Measurements from ENCODE around the gene RMP24.
A peak's percentile ranks its signal among the peaks of the same experiment; 100 is the strongest.
"Not testable (repeated sequence)": the region's sequence is repeated elsewhere in the genome, so short reads cannot be mapped to it uniquely, and the experiment has no call there.

RMP24 gene

DNA sequence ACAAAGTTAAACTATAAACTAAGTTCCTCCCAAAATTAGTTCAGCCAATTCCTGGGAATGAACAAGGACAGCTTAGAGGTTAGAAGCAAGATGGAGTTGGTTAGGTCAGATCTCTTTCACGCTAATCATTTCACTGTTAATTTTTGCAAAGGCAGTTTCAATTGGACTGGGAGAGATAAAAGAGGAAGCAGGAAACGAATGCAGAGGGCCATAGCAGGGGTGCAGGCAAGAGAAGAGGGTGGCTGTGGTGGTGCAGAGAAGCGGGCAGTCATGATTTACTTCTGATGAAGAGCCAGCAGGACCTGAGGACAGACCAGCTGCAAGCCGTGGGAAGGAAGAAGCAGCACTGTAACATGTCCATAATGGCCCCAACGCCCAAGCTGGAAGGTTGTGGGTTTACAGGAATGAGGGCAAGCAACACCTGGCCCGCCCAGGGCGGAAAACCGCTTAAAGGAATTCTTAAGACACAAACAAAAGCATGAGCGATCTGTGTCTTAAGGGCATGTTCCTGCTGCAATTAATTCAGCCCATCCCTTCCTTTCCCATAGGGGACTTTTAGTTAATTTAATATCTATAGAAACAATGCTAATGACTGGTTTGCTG is 4.1 kb upstream of the RMP24 start:
- no peak for DNase-seq (ENCODE audit: low read depth, low spot score)

DNA sequence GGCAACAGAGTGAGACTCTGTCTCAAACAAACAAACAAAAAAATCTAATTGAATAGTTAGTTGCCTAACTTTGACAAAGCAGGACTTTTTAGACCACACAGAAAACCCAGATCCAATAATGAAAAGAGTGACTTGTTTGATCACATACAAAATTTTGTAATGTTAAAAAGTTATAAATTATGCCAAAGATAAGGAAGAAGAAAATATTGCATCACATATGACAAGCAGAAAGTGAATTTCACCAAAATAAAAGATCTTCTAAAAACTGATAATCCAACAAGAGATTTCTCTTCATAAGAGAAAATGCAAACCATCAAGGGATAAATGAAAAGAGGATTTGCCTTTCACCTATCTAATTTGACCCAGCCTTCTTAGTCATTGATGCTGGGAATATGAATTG is 2.8 kb upstream of the RMP24 start:
- DNase-seq (ENCODE audit: low read depth, low spot score): no peak

DNA sequence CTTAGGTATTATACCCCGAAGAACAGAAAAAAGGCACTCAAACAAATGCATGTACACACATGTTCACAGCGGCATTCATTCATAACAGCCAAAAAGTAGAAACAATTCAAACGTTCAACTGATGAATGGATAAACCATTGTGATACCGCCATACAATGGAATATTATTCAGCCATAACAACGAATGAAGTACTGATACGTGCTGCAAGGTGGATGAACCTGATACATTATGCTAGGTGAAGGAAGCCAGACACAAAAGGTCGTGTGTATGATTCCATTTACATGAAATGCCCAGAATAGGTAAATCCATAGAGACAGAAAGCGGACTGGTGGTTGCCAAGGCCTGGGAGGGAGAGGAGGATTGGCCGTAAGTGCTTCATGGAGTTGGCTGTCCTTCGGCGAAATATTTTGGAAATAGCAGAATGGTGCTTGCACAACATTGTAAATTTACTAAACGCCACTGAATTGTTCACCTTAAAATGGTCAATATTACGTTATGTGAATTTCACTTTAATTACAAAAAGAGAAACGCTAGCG is 750 bp upstream of the RMP24 start:
- no peak for DNase-seq (ENCODE audit: low read depth, low spot score)

DNA sequence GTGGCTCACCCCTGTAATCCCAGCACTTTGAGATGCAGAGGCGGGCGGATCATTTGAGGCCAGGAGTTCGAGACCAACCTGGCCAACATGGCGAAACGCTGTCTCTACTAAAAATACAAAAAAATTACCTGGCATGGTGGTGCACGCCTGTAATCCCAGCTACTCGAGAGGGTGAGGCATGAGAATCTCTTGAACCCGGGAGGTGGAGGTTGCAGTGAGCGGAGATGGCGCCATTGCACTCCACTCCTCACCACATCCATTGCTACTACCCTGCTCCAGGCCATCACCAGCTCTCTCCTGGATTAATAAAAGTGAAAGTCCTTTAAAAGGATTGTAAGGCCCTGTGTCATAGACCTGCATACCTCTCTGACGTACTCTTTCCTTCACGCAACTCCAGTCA is 1.2 kb downstream of the RMP24 start:
- no peak for DNase-seq (ENCODE audit: low read depth, low spot score)

DNA sequence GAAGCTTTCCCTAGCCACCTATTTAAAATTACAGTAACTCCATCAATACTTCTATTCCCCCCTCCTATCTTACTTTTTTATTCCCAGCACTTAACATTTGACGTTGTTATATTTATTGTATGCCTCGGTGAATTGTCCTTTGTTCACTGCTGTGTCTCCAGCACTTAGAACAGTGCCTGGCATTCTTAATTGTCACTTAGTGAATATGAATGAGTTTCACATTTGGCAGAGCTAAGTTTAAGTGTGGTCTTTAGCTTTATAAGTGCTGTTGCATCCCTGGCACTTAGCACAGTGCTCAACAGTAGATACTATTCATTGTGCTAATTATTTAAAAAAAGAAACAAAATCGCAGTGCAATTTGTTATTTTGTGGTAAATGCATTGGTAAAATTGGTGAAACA is 1.7 kb downstream of the RMP24 start:
- no peak for DNase-seq (ENCODE audit: low read depth, low spot score)

DNA sequence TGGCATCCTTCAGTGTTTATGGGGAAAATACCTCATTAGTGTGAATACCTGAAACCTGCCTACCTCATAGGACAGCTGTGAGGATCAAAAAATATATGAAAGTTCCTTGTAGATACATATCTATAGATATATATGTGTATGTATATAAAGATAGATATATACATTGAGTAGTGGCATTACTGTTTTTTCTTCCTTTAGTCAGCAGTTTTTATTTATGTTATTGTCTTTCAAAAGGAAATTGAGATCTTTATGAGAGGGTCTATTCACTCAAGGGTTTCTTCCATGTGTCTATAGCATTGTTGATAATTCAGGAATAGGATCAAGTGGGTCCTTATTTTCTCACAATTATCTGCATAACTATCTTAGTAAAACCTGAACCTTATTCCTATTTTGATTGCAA is 6.6 kb downstream of the RMP24 start:
- DNase-seq (ENCODE audit: low read depth, low spot score): no peak

DNA sequence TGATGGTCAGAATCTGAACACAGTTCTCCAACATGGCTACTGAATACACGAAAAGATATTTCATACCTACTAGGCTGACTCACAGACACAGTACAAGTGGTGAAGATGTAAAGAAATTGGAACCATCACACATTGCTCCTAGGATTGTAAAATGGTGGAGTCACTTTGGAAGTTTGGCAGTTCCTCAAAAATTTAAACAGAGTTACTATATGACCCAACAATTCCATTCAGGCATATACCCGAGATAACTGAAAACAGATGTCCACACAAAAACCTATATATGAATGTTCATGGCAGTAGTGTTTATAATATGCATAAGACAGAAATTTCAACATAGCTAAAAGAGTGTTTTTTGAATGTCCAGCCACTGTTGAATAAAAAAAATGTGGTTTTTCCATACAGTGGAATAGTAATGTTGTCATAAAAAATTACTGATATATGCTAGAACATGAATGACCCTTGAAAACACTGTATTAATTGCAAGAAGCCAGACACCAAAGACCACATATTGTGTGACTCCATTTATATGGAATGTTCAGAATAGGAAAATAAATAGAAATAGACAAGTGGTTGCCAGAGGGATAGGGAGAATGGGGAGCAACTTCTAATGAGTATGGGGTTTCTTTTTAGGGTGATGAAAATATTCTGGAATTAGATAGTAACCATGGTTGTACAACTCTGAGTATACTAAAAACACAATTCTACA is 10.1 kb downstream of the RMP24 start:
- DNase-seq (ENCODE audit: low read depth, low spot score): peak; percentile 36

DNA sequence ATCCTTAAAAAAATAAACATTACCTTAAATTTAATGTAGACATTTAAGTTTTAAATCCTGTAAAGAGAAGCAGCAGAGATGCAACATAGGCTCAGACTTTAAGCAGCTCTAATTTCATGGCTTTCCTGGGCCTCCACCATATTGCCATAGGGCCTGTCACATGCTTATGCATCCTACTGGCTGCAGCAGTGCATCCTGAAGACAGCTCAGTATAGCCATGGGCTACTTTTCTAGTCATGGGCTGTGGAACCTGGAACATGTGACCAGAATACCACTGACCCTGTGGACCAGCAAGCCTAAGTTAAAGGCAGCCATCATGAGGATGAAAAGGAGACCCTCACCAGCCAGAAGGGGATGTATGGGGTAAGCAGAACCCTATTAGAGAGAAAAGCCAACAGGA is 10.7 kb downstream of the RMP24 start:
- no peak for DNase-seq (ENCODE audit: low read depth, low spot score)

DNA sequence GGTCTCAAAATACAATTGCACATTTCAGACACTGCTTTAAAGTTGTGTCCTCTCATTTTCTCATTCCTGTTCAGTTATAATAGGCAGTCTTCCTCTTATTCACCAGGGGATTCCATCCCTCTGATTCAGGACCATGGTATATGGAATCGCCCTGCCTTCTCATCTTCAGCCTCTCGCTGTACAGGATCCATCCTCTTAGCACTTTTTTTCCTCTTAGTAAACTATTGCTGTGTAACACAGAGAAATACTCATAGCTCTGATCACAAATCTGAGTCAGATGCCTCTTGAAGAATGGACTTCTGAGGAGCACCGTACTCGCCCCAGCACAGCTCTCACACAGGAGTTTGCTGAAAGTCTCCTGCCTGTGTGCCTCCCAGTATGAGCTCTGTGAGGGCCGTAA is 11.3 kb downstream of the RMP24 start:
- DNase-seq (ENCODE audit: low read depth, low spot score): peak; percentile 37

DNA sequence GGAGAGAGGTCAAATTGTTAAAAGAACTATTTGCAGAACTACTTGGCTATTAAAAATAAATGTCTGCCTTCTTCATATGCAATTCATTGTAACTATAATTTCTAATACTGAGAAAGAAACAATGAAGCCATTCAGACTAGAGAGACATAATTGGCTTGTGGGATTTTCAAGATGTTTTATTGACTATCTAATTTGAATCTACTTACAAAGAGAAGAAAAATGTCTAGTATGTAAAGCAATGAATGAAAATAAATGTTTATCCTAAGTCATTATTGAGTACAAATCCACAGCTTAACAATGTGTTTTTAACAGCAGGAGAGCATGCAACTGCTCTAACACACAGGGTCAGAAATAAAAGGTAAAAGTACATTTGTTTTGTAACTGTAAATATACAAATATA is 19.2 kb downstream of the RMP24 start:
- DNase-seq (ENCODE audit: low read depth, low spot score): no peak

DNA sequence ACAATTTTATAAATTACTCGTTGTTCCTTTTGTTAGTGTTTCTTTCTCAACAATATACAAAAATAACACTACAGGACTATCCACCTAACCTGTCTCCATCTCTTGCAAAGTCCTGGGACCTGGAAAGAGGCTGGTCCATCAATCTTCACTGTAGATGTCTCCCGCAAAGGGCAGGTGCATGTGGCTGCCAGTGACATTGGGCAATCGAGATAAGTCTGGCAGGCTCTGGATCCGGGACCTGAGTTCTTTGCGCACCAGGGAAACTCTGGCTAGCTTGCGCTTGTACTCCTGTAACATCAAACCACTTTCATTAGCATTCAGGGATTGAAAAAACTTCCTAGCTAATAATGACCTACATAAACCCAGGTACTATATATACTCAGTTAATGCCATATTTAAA is 20.5 kb downstream of the RMP24 start:
- DNase-seq (ENCODE audit: low read depth, low spot score): no peak

DNA sequence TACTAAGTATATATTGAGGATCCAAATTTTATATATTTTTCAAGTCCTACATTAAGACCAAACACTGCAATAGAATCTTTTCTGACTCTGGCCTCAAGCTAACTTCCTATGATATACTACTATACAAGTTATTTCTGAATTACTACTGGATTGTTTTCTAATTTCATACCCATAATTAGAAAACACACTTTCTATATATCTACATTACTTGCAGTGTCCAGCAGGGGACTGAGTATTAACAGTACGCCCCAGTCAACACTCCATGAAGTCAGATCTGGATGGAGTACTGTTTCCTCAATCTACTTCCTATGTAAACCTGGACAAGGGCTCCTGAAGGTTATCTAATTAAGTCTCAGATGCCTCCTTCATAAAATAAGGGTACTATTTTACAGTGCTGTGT is 26.5 kb downstream of the RMP24 start:
- no peak for DNase-seq (ENCODE audit: low read depth, low spot score)

DNA sequence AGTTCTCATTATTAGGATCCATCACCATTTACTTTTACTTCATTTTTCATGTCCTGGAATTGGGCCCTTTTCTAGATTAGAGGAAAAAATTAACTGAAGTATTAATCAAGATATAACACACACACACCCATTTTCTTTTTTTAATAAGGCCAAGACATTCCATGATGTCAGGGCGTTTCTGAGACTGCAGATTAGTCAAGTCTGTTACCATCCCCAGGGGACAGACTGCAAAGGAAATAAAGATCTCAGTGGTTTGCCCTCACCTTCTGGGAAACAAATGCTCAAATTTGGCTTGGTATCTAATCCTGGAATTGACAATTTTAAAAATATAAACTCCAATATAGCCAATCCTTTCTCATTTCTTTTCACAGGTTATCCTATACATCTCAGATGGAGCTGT is 27.4 kb downstream of the RMP24 start:
- DNase-seq (ENCODE audit: low read depth, low spot score): no peak

DNA sequence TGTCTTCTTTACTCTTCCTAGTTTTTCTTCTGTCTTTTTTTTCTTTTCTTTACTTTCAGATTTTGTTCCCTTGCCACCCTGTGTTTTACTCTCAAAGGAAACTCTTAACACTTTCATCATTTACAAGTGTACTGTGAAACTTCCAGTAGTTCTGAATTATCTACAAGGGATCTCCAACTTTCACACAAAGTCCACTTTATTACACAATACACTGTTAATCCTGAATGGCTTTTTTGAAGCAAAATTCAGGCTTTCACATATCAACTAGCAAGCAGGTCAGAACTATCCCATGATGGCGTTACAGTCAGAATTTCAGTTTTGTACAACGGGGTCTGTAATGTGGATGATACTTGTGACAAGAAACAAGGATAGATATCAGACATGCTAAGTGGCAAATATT is 34.5 kb downstream of the RMP24 start:
- DNase-seq (ENCODE audit: low read depth, low spot score): no peak

DNA sequence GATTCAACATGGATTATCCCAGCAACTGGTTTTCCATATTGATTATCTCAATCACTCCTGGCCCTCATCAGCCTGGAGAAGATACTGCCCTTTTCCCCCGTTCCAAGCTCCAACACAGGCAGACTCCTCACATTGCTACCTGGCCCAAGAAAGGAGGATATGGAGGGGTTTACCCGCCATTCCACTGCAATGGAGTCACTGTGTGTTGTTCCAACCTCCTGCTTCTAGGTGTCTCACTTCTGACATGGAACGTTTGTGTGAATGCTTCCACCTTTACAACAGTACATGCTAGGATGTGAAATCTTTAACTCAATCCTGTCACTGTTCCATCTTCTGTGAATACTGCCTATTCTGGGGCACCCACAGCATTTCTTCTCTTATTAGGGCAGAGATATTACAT is 36.7 kb downstream of the RMP24 start:
- no peak for DNase-seq (ENCODE audit: low read depth, low spot score)

DNA sequence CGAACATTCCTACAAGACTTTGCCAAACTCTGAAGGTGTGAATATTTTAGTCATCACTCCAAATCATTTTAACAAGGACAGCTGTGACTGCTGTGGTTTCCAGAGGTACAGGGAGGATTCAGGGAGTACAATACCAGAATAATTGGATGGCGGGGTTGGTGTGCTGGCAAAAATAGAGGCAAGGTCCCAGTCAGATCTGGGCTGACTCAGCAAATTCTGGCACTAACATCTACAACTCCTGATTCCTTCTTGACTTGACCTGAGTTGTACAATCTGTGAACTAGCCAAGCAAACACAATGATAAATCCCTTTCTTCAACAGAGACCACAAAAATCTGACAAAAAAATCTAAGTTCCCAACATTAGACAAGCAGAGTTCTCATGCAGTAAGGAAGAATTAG is 40.4 kb downstream of the RMP24 start:
- peak; percentile 80 for DNase-seq (ENCODE audit: low read depth, low spot score)

DNA sequence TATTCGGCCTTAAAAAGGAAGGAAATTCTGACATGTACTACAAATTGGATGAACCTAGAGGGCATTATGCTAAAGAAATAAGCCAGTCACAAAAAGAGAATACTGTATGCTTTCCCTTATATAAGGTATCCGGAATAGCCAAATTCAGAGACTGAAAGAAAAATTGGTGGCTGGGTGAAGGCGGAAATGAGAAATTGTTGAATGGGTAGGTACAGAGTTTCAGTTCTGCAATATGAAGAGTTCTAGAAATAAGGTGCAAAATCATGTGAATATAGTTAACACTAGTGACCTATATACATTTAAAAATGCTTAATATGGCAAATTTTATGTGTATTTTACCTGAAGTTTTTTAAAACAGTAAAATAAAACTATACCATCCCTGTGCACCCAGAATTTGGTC is 43.1 kb downstream of the RMP24 start:
- DNase-seq (ENCODE audit: low read depth, low spot score): no peak

DNA sequence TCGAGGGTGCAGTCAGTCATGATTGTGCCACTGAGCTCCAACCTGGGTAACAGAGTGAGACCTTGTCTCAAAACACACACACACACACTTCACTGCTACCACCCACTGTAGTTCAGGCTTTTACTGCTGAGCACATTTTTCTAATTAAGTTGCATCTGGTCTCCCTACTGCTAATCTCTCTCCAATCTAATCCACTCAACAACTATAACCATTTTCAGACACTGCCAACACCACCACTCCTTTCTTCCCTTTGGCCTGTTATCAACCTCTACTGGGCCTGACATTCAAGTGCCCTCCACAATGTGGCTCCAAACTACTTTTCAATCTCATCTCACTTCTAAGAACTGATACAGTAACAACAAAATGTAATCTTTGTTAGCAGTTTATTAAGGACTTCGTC is 44.8 kb downstream of the RMP24 start:
- DNase-seq (ENCODE audit: low read depth, low spot score): no peak

DNA sequence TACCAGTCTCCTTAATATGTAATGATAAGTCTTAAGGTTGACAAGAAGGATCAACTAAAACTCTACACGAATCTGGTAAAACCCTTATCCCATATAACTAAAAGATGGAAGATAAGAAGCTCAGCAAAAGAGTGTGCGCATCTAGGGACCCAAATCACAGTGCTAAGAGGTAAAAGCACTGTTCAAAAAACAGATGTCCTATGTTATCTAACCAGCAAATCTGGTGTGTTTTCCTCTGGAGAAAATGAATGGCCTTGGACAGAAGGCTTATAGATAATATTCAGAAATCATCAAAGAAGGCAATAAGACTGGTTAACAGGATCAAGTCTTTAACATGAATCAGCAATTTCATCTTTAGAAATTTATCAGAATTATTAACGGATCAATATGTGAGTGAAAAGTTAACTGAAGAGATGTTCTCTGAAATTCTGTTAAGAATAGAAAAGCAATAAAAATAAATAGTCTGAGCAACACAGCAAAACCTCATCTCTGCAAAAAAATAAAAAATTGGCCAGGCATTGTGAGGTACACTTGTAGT is 47.8 kb downstream of the RMP24 start:
- DNase-seq (ENCODE audit: low read depth, low spot score): no peak

DNA sequence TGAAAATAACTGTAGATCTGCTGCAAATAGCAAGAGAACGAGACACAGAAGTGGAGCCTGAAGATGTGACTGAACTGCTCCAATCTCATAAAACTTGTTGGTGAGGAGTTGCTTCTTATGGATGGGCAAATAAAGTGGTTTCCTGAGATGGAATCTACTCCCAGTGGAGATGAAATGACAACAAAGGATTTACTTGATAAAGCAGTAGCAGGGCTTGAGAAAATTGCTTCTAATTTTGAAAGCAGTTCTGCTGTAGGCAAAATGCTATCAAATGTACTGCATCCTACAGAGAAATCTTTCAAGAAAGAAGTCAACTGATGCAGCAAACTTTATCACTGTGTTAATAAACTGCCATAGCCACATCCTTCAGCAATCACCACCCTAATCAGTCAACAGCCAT is 50.9 kb downstream of the RMP24 start:
- DNase-seq (ENCODE audit: low read depth, low spot score): no peak

DNA sequence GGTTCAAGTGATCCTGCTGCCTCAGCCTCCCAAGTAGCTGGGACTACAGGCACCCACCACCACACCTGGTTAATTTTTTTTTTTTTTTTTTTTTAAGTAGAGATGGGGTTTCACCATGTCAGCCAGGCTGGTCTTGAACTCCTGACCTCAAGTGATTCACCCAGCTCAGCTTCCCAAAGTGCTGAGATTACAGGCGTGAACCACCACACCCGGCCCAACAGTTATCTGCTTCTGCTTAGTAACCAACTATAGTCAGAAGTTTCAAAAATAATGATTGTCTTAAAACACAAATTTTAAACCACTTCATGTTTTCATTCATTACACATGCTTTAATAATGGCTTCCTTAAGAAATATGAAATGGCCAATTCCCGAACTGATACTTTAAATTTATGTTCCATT is 51.8 kb downstream of the RMP24 start:
- not testable (repeated sequence) for DNase-seq (ENCODE audit: low read depth, low spot score)

DNA sequence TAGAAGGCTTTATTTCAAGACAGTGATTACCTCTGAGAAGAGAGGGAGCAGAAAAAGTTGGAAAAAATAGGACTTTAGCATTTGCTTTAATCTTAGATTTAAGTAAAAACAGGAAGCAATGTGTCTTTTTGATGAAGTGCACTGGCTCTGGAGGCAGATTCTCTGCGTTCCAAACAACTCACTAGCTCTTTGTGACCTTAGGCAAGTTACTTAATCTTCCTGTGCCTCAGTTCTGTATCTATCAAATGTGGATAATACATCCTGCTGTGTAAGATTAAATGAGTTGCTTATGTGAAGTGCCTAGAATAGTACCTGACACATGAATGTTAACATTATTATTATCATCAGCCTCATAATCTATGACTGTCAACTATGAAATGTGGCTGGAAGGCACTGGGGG is 52.5 kb downstream of the RMP24 start:
- DNase-seq (ENCODE audit: low read depth, low spot score): no peak

DNA sequence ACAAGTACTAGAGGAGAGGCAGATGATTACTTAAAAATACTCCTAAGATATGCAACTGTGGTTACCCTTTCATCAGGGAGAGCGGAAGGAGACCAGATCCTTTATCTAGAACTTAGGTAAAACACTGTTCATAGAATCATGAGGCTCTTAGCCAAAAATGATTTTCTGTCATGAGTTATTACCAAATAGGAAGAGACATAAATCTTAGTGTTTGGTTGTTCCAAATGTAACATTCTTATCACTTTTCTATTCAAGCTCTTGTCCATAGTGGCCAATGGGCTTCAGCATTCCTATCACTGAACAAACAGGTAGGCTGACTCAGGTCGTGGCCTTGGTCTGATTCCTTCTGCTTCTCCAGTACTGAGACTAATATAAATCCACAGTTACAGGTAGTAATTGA is 56.4 kb downstream of the RMP24 start:
- DNase-seq (ENCODE audit: low read depth, low spot score): no peak
